ENCODE data around the gene POFUT1. TPM values are rescaled to one million over a fixed set of nuclear protein-coding genes. Genes with fewer than 3 reads are reported as not detected.

Gene POFUT1
- total RNA-seq, 1 experiment from 2014 or later: 41.9 TPM

GRCh38 chr20:32204205-32205109 lies 3.2 kb upstream of the POFUT1 start:
- ATAC-seq (no peak), DNase-seq (peak; percentile 18)
- no peaks in the 10 kb centered on the region for H3K27me3 ChIP-seq (ENCODE audit: low read length)
- no TSS peak for BruUV-seq (replicated peaks)
- POLR2A ChIA-PET (ENCODE audit: unreplicated experiment): no interaction called here
- H3K9me3 ChIP-seq (ENCODE audit: low read length): no peaks in the 10 kb centered on the region
- H2AFZ ChIP-seq (ENCODE audit: low read length): no peak overlapping the region
- peaks cover 17% of the 10 kb centered on the region; the same call in 1 of the 2 replicates for H3K36me3 ChIP-seq (ENCODE audit: low read depth, low read length)
- no peaks in the 10 kb centered on the region for H3K9me2 ChIP-seq (replicated peaks; ENCODE audit: low read length)
- peaks cover 24% of the 10 kb centered on the region; the same call in 1 of the 2 replicates for H4K20me1 ChIP-seq (ENCODE audit: low read length)
- intact Hi-C loops (cut with micrococcal nuclease): loop anchor here (5.0 to 10.0 kb wide), 3 partner anchors 53 to 150 kb away; partner anchors contain the start of gene ASXL1
- CTCF ChIA-PET: no interaction called here
- H3K27ac ChIP-seq (ENCODE audit: low read length): no peak overlapping the region
- H3K4me1 ChIP-seq (ENCODE audit: insufficient read depth, low read length): peaks cover 41% of the 10 kb centered on the region
- no peak overlapping the region for H3K9ac ChIP-seq (ENCODE audit: low read length)
- no peaks in the 10 kb centered on the region for H3F3A ChIP-seq (ENCODE audit: low read length, unreplicated experiment)
- no peak overlapping the region for H3K4me3 ChIP-seq (ENCODE audit: low read length)
- TF ChIP-seq EZH2 (IDR thresholded peaks at IDR 0.05; ENCODE audit: low read length, unreplicated experiment) (no peak), CTCF (conservative IDR thresholded peaks at IDR 0.05; ENCODE audit: low read depth, low read length) (no peak), EZH2phosphoT487 (IDR thresholded peaks at IDR 0.05; ENCODE audit: borderline replicate concordance, low read length) (no peak)
- peak overlapping the region; percentile 97 for H3K4me2 ChIP-seq (ENCODE audit: low read length)
- peaks cover 89% of the 10 kb centered on the region for H3K79me2 ChIP-seq (ENCODE audit: low read length)

- H3K27ac ChIP-seq (ENCODE audit: low read length): no peak overlapping the region
- no peak for TF ChIP-seq EZH2 (IDR thresholded peaks at IDR 0.05; ENCODE audit: low read length, unreplicated experiment)
- TF ChIP-seq EZH2phosphoT487 (IDR thresholded peaks at IDR 0.05; ENCODE audit: borderline replicate concordance, low read length): no peak
- TF ChIP-seq CTCF (conservative IDR thresholded peaks at IDR 0.05; ENCODE audit: low read depth, low read length): no peak
- peaks cover 42% of the 10 kb centered on the region for H3K4me1 ChIP-seq (ENCODE audit: insufficient read depth, low read length)
- no peak overlapping the region for H2AFZ ChIP-seq (ENCODE audit: low read length)
- peak overlapping the region; percentile 97 for H3K4me2 ChIP-seq (ENCODE audit: low read length)
- peaks cover 14% of the 10 kb centered on the region; the same call in 1 of the 2 replicates for H3K36me3 ChIP-seq (ENCODE audit: low read depth, low read length)
- no peaks in the 10 kb centered on the region for H3K9me2 ChIP-seq (replicated peaks; ENCODE audit: low read length)
- no peak for ATAC-seq
- BruUV-seq (replicated peaks): no TSS peak
- no peaks in the 10 kb centered on the region for H3K27me3 ChIP-seq (ENCODE audit: low read length)
- peaks cover 94% of the 10 kb centered on the region for H3K79me2 ChIP-seq (ENCODE audit: low read length)
- peak overlapping the region; percentile 97; the same call in 1 of the 2 replicates for H3K4me3 ChIP-seq (ENCODE audit: low read length)
- CTCF ChIA-PET: no interaction called here
- no peak for DNase-seq
- H3K9me3 ChIP-seq (ENCODE audit: low read length): no peaks in the 10 kb centered on the region
- H4K20me1 ChIP-seq (ENCODE audit: low read length): peaks cover 24% of the 10 kb centered on the region; the same call in 1 of the 2 replicates
- no peaks in the 10 kb centered on the region for H3F3A ChIP-seq (ENCODE audit: low read length, unreplicated experiment)
- intact Hi-C loops (cut with micrococcal nuclease): loop anchor here (5.0 to 10.0 kb wide), 3 partner anchors 52 to 150 kb away; partner anchors contain the start of gene ASXL1
- H3K9ac ChIP-seq (ENCODE audit: low read length): no peak overlapping the region
- POLR2A ChIA-PET (ENCODE audit: unreplicated experiment): no interaction called here
Observed at GRCh38 chr20:32205110-32205842, 2.4 kb upstream of the POFUT1 start.
